GM12875 (cell line): Measurements from ENCODE around the gene PREP.
"Not testable (repeated sequence)": the region's sequence is repeated elsewhere in the genome, so short reads cannot be mapped to it uniquely, and the experiment has no call there.

Experiments
- H3K4me3 ChIP-seq: one replicate; pipeline ENCODE4 v1.5.1; 2011; ENCODE audit warnings: low read depth, low read length, control low read depth
- CTCF ChIP-seq: IDR thresholded peaks from 2 replicates; pipeline ENCODE4 v1.5.1; 2011; ENCODE audit warnings: low read depth, mild to moderate bottlenecking, control low read depth, inconsistent platforms, low read length, moderate library complexity, borderline replicate concordance; ENCODE audit not compliant: insufficient read depth

Gene PREP

DNA sequence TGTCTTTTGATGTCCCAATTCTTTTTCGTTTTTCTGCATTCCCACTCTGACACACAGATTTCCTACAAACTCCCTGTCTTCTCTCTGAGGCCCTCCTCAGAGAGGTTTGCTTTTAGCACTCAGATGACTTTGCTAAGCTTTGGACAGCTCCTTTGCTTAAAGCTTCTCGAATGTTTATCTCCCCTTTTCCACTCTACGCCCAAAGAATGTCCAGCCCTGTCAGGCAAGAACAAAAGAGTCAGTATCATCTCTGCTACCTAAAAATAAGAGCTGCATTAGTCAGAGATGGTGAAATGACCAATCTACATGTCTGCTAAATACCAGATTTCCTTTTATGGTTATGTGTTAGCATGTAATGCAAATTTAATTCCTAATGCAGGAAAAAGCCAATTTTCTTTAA lies 56.8 kb downstream of the PREP start:
- TF ChIP-seq CTCF, result no peak
- no peak overlapping the region for H3K4me3 ChIP-seq

DNA sequence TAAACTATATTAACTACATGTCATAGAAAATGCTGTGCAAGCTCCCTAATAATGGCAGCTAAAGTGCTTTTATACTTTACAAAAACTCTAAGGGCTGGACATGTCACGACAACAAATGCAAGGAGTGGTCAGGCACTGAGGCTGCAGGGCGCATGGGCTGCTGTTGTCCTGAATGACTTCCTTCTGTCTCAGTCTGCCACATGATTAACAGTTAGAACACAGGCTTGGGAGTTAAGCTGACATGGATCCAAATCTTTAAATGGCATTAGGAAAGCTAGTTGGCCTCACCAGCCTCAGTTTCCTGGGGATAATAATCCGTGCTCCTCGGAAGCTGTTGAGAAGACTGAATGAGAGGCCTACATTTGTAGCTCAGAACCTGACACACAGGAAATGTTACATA lies 57.4 kb downstream of the PREP start:
- TF ChIP-seq CTCF, result no peak
- no peak overlapping the region for H3K4me3 ChIP-seq

DNA sequence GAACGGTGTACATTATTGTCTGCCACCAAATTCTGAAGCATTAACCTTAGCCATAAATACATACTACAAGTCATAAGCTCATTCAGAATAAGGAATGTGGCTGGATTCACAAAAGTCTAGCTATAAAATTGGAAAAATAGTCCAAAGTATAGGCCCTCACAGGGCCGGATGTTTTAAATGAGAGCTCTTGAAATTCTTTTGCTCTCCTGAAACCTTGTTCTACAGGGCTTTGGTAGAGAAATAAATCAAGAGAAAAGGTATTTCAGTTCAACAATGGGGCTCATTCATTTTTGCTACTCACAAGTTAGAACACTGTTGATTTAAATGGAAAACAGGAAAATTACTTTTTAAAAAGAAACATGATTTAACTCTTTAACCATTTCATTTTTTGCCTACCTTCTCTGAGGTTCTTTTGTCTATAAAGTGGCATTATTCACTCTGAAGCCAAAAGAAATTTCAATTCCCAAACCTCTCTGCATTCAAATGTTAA lies 58.0 kb downstream of the PREP start:
- H3K4me3 ChIP-seq, result no peak overlapping the region
- TF ChIP-seq CTCF, result no peak

- H3K4me3 ChIP-seq, result not testable (repeated sequence)
Measured at GRCh38 chr6:105338350-105338983, 64.4 kb downstream of the PREP start.

DNA sequence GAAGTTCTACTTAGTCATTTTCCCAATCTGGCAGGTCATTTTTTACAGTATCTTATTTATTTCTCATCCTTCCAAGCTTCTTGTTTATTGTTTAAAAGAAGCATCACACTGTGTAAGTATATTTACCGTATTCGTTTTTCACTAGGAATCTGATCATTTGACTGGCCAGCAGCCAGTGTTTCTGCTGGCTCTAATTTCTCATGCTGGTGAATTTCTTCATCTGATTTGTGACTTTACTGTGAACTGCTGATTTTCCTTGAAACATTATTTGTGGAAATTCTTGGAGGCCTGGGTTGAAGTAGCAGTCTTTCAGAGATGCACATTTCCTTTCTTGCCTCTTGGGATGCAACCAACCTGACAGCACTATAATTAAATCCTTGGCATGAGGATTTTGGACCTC lies 65.9 kb downstream of the PREP start:
- no peak for TF ChIP-seq CTCF
- no peak overlapping the region for H3K4me3 ChIP-seq

DNA sequence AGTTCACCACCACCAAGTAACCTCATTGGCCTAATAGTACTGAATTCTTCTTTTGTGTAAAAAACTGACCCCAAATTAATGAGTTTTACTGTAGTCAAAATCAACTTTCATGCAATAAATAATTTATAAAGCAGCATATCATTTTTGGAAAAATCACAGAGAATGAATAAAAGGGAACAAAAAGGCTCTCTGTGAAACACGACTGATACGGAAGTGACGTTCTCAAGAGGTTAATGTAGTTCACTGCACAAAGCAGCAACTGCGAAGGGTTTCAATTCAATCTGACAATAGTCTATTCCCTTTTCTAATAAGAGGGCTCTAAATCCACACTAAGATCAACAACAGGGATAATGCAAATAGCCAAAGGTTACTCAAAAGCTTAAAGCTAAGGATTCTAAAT lies 70.3 kb downstream of the PREP start:
- TF ChIP-seq CTCF, result no peak

GRCh38 chr6:105331927-105332326 lies 71.0 kb downstream of the PREP start:
- no peak for TF ChIP-seq CTCF

More for the DNA sequence above, 70.3 kb downstream of the PREP start:
- H3K4me3 ChIP-seq, result no peak overlapping the region

GRCh38 chr6:105330913-105331312 lies 72.0 kb downstream of the PREP start:
- TF ChIP-seq CTCF, result no peak
- H3K4me3 ChIP-seq, result no peak overlapping the region

More at GRCh38 chr6:105331927-105332326, 71.0 kb downstream of the PREP start:
- no peak overlapping the region for H3K4me3 ChIP-seq
